ENCODE measurements around the gene MYNN.

The MYNN gene

DNA sequence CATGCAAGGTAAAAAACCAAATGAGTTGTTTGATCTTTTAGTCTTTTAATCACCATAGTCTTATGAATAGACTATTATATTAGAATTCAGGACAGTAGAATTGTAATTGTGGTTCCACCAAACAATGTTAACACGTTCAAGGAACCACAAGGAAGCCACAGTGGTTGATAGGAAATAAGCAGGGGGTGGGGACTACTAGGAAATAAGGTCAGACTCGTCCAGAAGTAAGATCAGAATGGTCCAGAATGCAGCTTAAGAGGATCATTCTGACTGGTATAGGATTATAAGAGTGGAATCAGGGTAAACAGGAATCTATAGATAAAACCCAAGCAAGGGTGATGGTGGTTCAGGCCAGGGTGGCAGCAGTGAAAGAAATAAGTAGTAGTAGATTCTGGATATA lies 7.5 kb downstream of the MYNN start:
- no peak for DNase-seq

GRCh38 chr3:169781209-169781855 lies 8.1 kb downstream of the MYNN start:
- DNase-seq: no peak

- no peak for DNase-seq
Observed at GRCh38 chr3:169787120-169787519, 13.9 kb downstream of the MYNN start.

DNA sequence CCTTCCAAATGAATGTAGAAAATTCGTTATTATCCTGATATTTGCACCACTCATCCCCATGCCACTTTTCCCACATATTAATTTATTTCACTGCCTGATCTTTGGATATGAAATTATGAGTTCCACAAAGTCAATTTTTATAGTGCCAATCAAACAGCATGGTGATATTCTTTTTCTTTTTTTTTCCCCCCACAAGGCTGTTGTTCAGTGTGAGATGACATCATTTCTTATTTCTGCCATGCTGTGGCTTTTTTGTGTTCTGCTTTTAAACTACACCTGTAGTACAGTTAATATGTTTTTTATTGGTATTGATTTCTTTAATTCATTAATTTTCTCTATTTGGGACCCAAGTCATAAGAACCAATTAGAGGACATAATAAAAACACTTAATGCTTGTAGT lies 14.6 kb downstream of the MYNN start:
- no peak for DNase-seq

GRCh38 chr3:169790219-169790618 lies 17.0 kb downstream of the MYNN start:
- DNase-seq: no peak

DNA sequence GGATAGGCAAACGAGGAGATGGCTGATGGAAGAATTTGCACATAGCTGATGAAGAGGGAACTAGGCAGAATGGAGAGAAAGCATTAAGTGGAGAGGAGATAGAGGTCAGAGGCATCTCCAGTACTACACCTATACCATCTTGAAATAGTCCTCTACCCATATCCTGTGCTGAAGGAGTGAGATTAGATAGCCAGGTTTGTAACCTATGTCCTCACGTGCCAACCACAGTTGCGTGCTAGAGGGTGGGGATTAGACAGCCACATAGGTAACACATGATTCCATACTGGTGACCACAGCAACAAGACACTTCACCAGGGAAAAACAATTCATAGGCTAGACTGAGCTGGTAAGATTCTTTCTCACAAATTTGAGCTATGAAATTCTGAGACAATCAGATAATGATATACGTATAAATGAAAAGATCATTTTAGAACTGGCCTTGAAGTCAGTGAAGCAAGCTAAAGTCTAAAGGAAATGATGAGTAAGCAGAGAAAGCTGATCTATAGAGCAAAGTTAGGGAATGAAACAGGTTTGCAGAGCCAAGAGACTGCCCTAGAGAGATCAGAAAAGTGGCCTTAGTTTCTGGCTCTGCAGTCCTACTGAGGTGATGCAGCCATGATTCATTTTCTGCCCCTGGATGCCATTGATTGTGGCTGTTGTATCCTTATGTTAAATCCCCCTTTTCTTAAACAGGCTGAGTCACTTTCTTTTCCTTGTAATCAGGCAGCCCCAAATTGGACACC lies 17.7 kb downstream of the MYNN start:
- DNase-seq: no peak

GRCh38 chr3:169792359-169792758 lies 19.2 kb downstream of the MYNN start:
- DNase-seq: no peak

- no peak for DNase-seq
Observed at GRCh38 chr3:169804681-169805080, 31.5 kb downstream of the MYNN start.

DNA sequence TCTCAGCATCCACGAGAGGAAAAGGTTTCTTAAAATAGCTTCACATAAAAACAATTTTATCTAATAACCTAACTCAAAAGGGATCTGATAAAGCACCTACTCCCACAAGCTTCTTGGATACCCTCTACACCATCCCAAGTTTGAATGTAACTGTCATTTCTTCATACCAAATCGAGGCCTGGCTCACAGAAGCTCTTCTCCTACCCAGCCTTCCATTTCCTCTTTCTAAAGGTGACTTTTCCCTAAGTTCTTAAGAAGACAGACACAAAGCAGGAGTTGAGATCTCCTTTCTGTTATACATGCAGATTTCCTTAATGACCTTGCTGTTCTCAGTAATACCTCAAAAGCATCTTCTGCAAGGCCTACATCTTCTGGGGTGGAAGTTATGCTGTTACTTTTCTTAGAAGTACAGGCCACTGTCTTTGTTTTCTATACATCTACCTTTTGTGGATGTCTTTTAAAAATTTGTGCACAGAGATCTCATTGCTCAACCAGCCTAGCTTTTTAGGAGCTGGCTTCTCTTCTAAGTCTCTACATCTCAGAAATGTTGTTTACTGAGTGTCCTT lies 36.1 kb downstream of the MYNN start:
- no peak for DNase-seq

GRCh38 chr3:169811631-169812331 lies 38.6 kb downstream of the MYNN start:
- DNase-seq: peak; percentile 24

GRCh38 chr3:169812332-169813235 lies 39.4 kb downstream of the MYNN start, which contains the start of the genes LRRC34 and LRRIQ4:
LRRC34 (minus strand) TSS chr3:169812904; CDS start chr3:169812548, 356 bp downstream.
LRRIQ4 (plus strand) TSS chr3:169812870; CDS start chr3:169821922, 9,052 bp downstream.
- peak; percentile 85 for DNase-seq

GRCh38 chr3:169813278-169813677 lies 40.1 kb downstream of the MYNN start:
- no peak for DNase-seq

- peak; percentile 86 for DNase-seq
Observed at GRCh38 chr3:169813757-169814517, 40.7 kb downstream of the MYNN start.

GRCh38 chr3:169815590-169816150 lies 42.5 kb downstream of the MYNN start:
- no peak for DNase-seq

DNA sequence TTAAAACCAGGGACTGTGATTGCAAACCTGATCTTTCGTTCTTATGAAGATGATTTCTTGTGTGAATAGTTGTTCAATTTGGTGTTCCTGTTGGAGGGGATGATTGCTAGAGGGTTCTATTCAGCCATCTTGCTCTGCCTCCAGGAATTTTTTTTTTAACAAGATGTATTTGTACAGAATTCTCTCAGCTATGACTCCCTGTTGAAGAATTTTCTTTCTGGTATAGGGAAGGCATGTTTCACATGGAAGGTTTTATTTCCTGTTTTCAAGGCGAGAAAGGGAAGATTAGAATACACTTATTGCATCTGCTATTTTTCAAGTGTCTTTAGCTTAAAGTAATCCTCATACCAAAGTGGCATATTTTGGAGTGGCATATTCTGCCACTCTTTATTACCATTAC lies 45.1 kb downstream of the MYNN start:
- DNase-seq: no peak

- DNase-seq: no peak
Observed at GRCh38 chr3:169822091-169822490, 48.9 kb downstream of the MYNN start.

GRCh38 chr3:169822540-169822939 lies 49.3 kb downstream of the MYNN start:
- no peak for DNase-seq

DNA sequence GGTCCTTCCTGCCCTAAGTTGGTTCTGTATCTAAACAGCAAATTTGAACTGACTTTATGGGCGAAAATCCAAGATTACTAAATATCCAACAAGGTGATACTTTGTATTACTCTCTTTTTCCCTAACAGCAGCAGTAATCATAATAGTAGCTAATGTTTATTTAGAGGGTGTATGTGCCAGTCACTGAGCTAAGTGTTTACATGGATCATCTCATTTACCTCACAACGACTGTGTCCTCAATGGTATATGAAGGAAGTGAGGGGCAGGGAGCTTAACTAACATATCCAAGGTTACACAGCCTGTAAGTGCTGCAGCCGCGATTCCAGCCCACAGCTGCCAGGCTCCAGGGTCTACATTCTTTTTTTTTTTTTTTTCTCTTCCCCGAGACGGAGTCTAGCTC lies 49.8 kb downstream of the MYNN start:
- no peak for DNase-seq

GRCh38 chr3:169825316-169825715 lies 52.1 kb downstream of the MYNN start:
- DNase-seq: no peak

- no peak for DNase-seq
Observed at GRCh38 chr3:169827712-169828111, 54.5 kb downstream of the MYNN start.

DNA sequence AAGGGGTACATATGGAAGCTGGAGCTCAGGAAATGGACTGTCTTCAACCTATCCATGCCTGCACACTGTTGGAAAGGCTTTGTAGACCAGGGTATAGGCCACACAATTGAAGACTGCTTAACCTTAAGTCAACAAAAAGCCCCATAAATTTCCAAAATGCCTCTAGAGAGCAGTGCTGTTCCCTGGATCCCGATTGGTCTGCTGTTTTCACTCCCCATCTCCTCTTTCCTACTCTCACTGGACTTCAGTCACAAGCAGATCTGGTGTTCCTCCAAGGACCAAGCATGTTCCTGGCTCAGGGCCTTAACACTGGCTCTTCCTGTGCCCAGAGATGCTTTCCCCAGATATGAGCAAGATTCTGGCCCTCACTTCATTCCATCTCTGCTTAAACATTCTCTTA lies 62.3 kb downstream of the MYNN start:
- no peak for DNase-seq
